HG02943 (cell line): ENCODE measurements around the gene IL1A.

Source experiments
- ATAC-seq: cut with Tn5 transposase; IDR thresholded peaks from one replicate; pipeline ENCODE4 v1.9.1; 2021; ENCODE audit warnings: mild to moderate bottlenecking, low read depth, moderate library complexity; ENCODE audit not compliant: unreplicated experiment

IL1A gene

DNA sequence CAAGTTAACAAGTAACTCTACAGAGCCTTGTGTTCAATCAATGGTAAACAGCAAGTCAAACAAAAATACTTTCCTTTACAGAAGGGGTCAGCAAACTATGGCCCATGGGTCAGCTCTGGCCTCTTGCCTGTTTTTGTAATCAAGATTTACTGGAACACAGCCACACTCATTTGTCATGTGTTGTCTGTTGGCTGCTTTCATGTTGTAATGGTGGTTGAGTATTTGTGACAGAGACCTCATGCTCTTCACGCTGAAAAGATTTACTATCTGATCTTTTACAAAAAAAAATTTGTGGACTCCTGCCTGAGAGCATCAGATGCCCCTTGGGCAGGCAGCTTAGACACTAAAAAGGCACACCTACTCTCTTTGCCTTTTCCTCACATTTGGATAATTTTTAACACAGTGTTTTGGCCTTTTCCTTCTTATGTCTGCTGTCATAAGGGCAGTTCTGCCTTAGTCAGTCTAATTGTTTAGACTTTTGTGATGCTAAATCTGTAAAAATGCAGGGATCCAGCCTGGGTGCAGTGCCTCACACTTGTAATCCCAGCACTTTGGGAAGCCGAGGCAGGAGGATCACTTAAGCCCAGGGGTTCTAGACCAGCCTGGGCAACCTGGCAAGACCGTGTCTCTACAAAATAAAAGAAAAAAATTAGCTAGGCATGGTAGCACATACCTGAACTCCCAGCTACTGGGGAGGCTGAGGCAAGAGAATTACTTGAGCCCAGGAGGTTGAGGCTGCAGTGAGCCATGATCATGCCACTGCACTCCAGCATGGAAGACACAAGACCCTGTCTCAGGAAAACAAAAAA lies 34.0 kb upstream of the IL1A start:
- no peak for ATAC-seq

- ATAC-seq = no peak
Measured at GRCh38 chr2:112817082-112817689, 32.9 kb upstream of the IL1A start.

DNA sequence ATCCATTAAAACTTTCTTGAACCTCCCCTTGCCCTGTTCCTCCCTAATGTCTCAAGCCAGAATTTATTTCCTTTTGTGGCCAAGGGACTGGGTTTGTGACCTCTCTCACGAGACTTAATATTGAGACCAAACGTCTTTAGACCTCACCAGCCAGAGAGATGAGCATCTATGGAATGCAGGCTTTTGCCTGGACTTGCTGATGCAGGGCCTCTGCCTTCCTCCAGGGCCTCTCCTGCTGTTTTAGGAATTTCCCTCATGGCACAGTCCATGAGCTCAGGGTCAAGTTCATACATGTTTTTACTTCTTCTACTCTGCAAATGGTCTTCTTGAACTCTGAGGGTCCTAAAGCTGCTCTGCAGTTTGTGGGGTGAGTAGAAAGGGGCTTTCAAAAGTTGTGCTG lies 30.0 kb upstream of the IL1A start:
- ATAC-seq = no peak

DNA sequence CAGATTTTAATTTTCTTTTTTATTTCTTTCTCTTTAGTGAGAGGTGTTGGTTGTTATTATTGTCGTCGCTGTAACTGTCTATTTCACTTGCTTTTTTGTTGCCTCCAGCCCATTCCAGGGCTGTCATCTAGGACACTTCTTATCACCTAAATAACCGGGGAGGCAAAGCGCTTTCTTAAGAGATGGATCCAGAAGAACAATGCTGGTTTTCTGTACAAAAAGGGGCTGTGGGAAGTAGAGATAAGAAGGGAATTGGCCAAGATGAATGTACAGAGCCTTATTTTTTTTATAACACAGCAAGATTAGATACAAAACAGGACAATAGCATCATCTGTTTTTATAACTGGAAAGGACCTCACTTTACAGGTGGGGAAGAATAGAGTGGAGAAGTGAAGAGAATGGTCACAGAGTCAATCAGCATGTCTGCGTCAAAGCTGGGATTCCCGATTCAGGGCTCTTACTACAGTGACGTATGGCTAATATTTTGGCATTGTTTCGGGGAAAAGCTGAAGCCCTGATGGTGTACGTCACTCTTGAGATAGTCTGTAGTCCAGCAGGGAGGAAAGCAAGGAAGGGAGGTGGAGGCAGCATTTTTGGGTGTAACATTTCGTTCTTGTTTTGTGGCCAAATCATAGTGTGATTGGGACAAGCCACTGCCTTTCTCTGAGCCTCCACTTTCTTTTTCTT lies 29.1 kb upstream of the IL1A start:
- no peak for ATAC-seq

DNA sequence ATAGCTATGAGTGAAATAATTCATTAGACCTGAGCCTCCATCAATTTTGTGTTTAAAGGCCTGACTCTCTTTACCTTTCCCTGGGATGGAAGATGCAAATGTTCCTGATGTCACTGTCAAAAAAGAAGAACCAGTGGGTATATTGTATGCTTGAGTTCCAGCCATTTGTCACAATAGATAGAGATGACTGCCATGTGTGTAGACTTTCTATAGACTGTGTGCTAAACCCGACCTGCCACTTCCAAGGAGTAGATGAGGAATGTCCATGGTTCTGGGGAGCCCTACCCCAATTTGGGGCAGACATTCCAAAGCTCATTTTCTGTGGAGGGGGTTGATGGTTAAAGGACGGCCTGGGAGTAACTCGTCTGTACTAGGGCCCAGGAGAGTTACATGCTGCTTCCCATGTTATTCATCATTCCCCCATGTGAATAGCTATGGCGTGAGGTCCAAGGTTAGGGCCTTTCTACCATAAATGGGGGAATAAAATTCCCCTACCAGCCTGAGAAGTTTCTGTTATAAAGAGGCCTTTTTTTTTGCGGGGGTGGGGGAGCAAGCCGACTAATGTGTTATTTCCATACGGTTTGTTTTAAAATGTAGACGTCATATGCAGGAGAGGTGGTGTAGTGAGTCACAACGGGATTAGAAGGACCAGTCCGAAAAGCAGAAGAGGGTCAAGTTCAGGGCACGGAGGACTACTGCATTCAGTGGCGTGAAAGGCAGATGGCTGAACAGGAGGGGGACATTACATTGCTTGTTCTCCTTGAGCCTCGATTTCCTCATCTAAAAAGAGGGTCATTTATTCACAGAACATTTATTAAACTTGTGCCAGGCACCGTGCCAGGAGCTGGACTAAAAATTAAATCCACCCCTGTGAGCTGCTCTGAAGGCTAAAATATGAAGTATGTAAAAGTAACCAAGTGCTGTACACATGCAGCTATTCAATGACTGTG lies 28.3 kb upstream of the IL1A start:
- ATAC-seq = no peak

GRCh38 chr2:112811841-112812306 lies 27.6 kb upstream of the IL1A start:
- no peak for ATAC-seq

DNA sequence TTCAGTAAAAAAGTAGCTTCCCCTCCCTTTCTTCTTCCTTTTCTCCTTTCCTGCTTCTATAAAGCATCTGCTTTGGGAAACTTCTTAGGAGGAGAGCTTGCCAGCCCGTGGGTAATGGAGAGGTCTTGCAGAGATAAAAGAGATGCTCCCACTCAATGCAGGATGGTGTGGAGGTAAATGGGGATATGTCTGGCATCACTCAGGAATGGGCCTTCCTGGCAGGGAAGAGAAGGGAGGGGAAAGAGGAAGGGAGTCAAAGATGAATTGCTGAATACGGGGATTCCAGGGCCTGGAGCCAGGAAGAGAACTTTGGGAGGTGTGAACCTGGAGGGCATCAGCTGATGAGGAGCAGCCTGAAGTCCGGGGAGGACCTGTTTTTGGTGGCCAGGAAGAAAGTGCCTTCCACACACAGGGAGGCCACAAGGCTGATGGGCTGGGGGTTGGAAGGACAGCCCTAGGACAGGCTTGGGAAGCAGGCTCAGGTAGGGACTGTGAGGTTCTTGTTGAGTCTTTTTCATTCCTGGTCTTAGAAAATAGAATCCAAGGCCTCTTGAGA lies 27.1 kb upstream of the IL1A start:
- no peak for ATAC-seq

DNA sequence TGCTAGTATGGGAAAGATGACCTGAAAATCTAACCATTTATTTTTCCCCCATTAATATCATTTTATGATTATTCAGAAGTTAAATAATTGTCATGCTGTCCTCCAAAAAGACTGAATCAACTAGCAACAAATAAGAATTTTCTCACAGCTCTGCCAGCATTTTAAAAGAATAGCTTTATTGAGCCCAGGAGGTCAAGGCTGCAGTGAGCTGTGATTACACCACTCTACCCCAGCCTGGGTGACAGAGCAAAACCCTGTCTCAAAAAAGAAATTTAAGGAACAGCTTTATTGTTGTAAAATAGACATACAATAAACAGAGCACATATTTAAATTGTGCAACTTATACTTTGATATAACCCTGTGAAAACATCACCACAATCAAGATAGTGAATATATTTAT lies 24.8 kb upstream of the IL1A start:
- ATAC-seq = no peak

DNA sequence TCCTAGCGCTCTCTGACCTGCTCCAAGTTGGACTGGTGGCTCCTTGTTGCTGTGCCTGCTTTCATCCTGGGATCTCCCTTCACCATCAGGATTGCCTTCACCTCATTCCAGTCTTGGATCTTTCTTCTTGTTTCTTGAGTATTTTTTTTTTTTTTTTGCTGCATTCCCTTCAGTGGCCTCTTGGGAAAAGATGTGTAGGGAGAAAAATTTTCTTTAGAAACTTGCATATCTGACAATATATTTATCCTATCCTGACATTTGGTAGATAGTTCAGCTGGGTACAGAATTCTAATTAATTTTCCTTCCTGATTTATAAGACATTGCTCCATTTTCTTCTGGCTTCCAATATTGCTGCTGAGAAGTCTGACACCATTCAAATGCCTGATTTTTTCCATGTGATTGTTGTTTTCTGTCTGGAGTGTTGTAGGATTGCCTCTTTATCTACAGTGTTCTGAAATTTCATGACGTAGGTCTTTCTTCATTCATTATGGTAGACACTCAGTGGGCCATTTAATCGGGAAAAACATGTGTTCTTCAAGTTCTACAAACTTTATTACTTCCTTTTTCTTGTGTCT lies 23.0 kb upstream of the IL1A start:
- ATAC-seq = no peak

- ATAC-seq = no peak
Measured at GRCh38 chr2:112805542-112805941, 21.2 kb upstream of the IL1A start.

DNA sequence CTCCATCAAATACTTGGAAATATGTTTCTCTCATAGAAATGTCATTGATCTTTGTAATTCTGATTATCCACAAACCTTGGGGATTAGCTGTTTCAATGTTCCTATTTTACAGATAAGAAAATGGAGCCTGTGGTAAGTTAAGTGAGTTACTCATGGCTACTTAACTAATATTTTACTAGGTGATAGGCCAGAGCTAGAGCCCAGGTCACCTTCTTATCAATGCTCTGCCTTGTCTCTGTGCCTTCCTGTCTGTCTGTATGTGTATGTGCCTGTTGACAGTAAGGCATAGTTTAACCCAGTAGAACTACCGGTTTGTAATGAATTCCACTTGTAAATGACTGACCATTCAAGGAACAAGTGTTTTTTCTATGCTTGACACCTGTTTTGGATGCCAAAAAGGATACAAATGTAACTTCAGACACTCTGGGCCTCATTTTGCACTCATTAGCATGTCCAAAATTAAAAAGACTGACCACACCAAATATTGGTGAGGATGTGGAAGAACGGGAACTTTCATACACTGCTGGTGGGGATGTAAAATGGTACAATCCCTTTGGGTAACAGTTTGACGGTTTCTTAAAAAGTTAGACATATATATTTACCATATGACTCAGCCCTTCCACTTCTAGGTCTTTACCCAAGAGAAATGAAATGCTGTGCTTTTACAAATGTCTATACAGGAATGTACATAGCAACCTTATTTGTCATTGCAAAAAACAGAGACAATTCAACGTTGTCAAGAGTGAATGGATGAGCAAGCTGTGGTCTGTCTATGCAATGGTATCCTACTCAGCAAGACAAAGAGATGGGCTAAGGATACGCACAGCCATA lies 19.6 kb upstream of the IL1A start:
- no peak for ATAC-seq

- no peak for ATAC-seq
Measured at GRCh38 chr2:112800881-112801583, 16.7 kb upstream of the IL1A start.

GRCh38 chr2:112798979-112799975 lies 15.0 kb upstream of the IL1A start:
- no peak for ATAC-seq

GRCh38 chr2:112796486-112796885 lies 12.2 kb upstream of the IL1A start:
- ATAC-seq = no peak

GRCh38 chr2:112795774-112796173 lies 11.5 kb upstream of the IL1A start:
- ATAC-seq = no peak

DNA sequence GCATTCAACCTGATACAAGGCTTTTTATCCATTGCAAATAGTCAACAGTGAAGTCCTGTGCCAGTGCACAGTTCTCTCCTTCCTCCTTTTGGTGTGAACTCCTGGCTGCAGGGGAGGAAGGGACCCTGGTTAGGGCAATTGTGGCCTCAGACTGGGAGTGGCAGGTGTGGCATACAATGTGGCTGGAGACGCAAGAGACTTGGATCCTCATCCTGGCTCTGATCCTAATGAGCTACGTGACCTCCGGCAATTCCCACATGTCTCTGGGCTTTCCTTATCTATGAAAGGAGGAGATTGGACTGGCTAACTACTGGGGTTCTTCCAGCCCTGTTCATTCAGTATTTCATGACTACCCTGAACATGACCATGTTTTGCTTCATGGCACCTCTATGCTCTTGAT lies 10.5 kb upstream of the IL1A start:
- ATAC-seq = no peak

DNA sequence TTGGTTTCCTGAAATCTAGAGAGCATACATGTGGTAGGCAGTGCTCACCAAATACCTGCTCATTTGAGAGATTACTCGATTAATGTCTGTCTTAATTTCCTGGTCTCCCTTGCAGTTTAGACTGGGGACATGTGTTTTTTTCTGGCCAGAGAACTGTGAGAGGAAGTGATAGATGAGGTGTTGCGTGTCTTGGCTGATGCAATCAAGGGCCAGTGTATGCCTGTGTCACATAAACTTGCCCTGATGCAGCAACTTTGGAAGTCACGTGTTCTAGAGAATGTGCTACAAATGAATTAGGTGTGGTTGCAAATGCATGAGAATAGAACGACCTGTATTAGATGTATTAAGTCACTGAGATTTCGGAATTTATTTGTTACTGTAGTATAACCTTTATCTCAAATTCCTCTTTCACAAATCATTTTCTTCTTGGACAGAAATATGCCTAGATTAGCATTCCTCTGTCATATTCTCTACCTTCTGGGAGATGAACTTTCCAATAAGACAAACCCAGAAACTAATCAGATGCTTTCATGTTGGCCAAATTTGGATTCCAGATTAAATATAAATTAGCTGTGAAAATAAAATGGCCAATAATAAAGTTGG lies 9.9 kb upstream of the IL1A start:
- ATAC-seq = no peak
